ENCODE measurements around the gene KCTD20. TPM values are rescaled to one million over a fixed set of nuclear protein-coding genes. Genes with fewer than 3 reads are reported as not detected.
"Not testable (repeated sequence)": the region's sequence is repeated elsewhere in the genome, so short reads cannot be mapped to it uniquely, and the experiment has no call there.

The KCTD20 gene
- total RNA-seq, 1 donor from 2014 or later: 41.3 TPM

DNA sequence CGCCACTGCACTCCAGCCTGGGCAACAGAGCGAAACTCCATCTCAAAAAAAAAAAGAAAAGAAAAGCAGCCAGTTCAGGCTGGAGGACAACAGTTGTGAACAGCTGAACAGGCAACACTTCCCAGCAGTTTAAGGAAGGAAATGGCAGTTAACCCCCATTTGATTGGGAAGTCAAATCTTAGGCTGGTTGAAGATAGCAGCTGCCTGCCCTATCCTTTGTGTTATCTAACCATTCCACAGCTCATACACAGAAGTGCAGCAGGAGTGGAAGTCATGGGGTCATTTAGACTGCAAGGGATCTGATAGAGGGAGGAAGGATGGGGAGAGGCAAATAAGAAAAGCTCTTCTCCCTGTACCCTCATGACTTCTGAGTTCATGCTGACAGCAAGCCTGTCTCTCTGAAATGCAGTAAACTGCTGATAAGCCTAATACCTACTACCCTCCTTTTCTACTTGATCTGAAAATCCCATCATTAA, 35.3 kb downstream of the KCTD20 start:
- peaks cover 2% of the 10 kb centered on the region for H3K27me3 Mint-ChIP-seq (ENCODE audit: insufficient read depth, low read depth)
- Histone ChIP-seq H3K4me3 (no peak overlapping the region), H3F3A (ENCODE audit: low read depth) (no peaks in the 10 kb centered on the region), H3K4me1 (no peaks in the 10 kb centered on the region), H3K79me2 (ENCODE audit: low read depth) (no peaks in the 10 kb centered on the region), H3K9ac (no peak overlapping the region), H3K4me2 (no peak overlapping the region), H3K36me3 (peaks cover 5% of the 10 kb centered on the region), H3K27ac (no peak overlapping the region), H4K20me1 (ENCODE audit: low read depth) (no peaks in the 10 kb centered on the region), H3K9me3 (ENCODE audit: low read depth) (no peaks in the 10 kb centered on the region), H3K27me3 (no peaks in the 10 kb centered on the region), H2AFZ (replicated peaks) (no peak overlapping the region)
- H3K4me3 Mint-ChIP-seq: no peak overlapping the region
- no peak overlapping the region for H3K27ac Mint-ChIP-seq
- no peak for DNase-seq (ENCODE audit: low spot score)
- no peak for TF ChIP-seq CTCF (IDR thresholded peaks at IDR 0.05)
- TF ChIP-seq EZH2phosphoT487 (IDR thresholded peaks at IDR 0.05): no peak
- no peak for TF ChIP-seq EZH2 (IDR thresholded peaks at IDR 0.05)
- H3K36me3 Mint-ChIP-seq: peaks cover 30% of the 10 kb centered on the region
- H3K9me3 Mint-ChIP-seq: no peaks in the 10 kb centered on the region
- H3K4me1 Mint-ChIP-seq: no peaks in the 10 kb centered on the region

GRCh38 chr6:36479256-36479655, 36.5 kb downstream of the KCTD20 start:
- H3K4me3 ChIP-seq: no peak overlapping the region
- no peaks in the 10 kb centered on the region for H4K20me1 ChIP-seq (ENCODE audit: low read depth)

GRCh38 chr6:36483326-36483725, 40.5 kb downstream of the KCTD20 start:
- peaks cover 47% of the 10 kb centered on the region for H3K36me3 Mint-ChIP-seq
- not testable (repeated sequence) for H3K4me3 ChIP-seq; H2AFZ ChIP-seq (replicated peaks); H3K9ac ChIP-seq; H4K20me1 ChIP-seq (ENCODE audit: low read depth); H3K4me1 ChIP-seq; H3K9me3 Mint-ChIP-seq; H3K4me1 Mint-ChIP-seq; H3K79me2 ChIP-seq (ENCODE audit: low read depth); H3K36me3 ChIP-seq; H3K4me3 Mint-ChIP-seq; H3K27me3 Mint-ChIP-seq (ENCODE audit: insufficient read depth, low read depth); H3K4me2 ChIP-seq; DNase-seq (ENCODE audit: low spot score); H3K9me3 ChIP-seq (ENCODE audit: low read depth); H3K27me3 ChIP-seq; H3K27ac Mint-ChIP-seq; H3K27ac ChIP-seq; H3F3A ChIP-seq (ENCODE audit: low read depth)

More at GRCh38 chr6:36479256-36479655, 36.5 kb downstream of the KCTD20 start:
- no peaks in the 10 kb centered on the region for H3K79me2 ChIP-seq (ENCODE audit: low read depth)
- H3K9me3 ChIP-seq (ENCODE audit: low read depth): no peaks in the 10 kb centered on the region
- H3K4me2 ChIP-seq: no peak overlapping the region
- no peak overlapping the region for H3K9ac ChIP-seq
- no peak for DNase-seq (ENCODE audit: low spot score)
- H3K27ac ChIP-seq: no peak overlapping the region
- no peaks in the 10 kb centered on the region for H3K4me1 ChIP-seq
- Mint-ChIP-seq H3K27me3 (ENCODE audit: insufficient read depth, low read depth) (peaks cover 2% of the 10 kb centered on the region), H3K4me1 (no peaks in the 10 kb centered on the region), H3K36me3 (peaks cover 32% of the 10 kb centered on the region), H3K9me3 (no peaks in the 10 kb centered on the region), H3K27ac (no peak overlapping the region), H3K4me3 (no peak overlapping the region)
- TF ChIP-seq CTCF (IDR thresholded peaks at IDR 0.05): no peak
- H2AFZ ChIP-seq (replicated peaks): no peak overlapping the region
- no peaks in the 10 kb centered on the region for H3F3A ChIP-seq (ENCODE audit: low read depth)
- H3K36me3 ChIP-seq: peaks cover 5% of the 10 kb centered on the region
- H3K27me3 ChIP-seq: no peaks in the 10 kb centered on the region

DNA sequence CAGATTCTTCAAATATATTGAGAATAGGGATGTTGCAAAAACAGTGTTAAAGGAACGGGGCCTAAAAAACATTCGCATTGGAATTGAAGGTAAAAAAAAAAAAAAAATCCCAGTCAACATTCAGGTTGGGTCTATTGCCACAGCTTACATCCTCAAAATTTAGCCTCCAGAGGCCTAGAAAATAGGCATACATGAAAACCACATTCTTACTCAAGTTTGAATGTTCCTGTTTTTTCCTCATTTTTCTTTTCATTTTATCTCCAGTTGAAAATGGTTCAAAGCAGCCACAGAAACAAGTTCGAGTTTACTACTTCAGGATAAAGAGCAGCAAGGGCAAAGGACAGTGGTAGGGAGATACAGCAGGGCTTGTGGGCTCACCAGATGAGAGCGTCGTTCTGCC, 41.9 kb downstream of the KCTD20 start:
- Mint-ChIP-seq H3K9me3 (no peaks in the 10 kb centered on the region), H3K27me3 (ENCODE audit: insufficient read depth, low read depth) (no peaks in the 10 kb centered on the region), H3K4me1 (no peaks in the 10 kb centered on the region), H3K4me3 (no peak overlapping the region), H3K27ac (no peak overlapping the region), H3K36me3 (peaks cover 46% of the 10 kb centered on the region)
- Histone ChIP-seq H3K36me3 (no peaks in the 10 kb centered on the region), H3F3A (ENCODE audit: low read depth) (peaks cover 3% of the 10 kb centered on the region), H2AFZ (replicated peaks) (no peak overlapping the region), H3K4me1 (no peaks in the 10 kb centered on the region), H3K4me3 (no peak overlapping the region), H3K79me2 (ENCODE audit: low read depth) (no peaks in the 10 kb centered on the region), H3K9me3 (ENCODE audit: low read depth) (no peaks in the 10 kb centered on the region), H3K27me3 (no peaks in the 10 kb centered on the region), H3K4me2 (no peak overlapping the region), H3K9ac (no peak overlapping the region), H4K20me1 (ENCODE audit: low read depth) (no peaks in the 10 kb centered on the region), H3K27ac (no peak overlapping the region)
- DNase-seq (ENCODE audit: low spot score): no peak
- no peak for TF ChIP-seq CTCF (IDR thresholded peaks at IDR 0.05)
- no peak for TF ChIP-seq EZH2 (IDR thresholded peaks at IDR 0.05)
- no peak for TF ChIP-seq EZH2phosphoT487 (IDR thresholded peaks at IDR 0.05)

All from neural progenitor cell (in vitro differentiated cells).